HG03097 (cell line): ENCODE measurements around the gene SIVA1.
A peak's percentile ranks its signal among the peaks of the same experiment; 100 is the strongest.

Experiments
- ATAC-seq: cut with Tn5 transposase; IDR thresholded peaks from one replicate; pipeline ENCODE4 v1.9.1; 2021; ENCODE audit not compliant: unreplicated experiment, low FRiP score

SIVA1 gene, protein sequence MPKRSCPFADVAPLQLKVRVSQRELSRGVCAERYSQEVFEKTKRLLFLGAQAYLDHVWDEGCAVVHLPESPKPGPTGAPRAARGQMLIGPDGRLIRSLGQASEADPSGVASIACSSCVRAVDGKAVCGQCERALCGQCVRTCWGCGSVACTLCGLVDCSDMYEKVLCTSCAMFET

DNA sequence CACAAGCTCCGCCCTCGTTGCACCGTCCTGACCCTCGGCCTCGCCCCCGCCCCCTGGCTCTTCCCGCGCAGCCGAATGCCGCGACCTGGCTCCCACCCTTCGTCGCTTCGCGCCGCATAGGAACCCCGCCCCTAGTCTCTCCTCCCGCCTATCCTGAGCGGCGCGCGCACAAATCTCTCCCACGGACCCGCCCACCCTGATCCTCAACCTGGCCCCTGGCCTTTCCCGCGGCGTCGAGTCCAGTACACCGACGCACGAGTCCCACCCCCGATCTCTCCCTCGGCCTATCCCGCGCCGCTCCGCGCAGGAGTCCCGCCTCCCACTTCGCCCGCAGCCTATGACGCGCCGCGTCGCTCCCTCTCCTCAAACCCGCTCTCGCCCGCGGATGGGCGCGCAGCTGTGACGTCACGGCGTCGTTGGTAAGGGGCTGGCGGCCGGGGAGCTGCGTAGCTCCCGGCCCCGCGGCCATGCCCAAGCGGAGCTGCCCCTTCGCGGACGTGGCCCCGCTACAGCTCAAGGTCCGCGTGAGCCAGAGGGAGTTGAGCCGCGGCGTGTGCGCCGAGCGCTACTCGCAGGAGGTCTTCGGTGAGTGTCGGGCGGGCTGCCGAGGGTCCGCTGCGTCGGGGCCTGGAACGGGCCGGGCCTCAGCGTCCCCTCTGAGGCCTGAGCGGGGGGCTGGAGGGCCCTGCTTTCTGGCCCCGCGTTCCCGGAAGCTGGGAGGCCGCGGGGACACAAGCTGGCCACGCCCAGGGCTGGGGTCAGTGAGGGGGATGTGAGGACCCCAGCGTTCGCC lies at the start of gene SIVA1:
Gene SIVA1 (plus strand): TSS at position 413 of the 793 bp plus-strand sequence. CDS start 55 bp downstream, at position 468.
- peak; percentile 87 for ATAC-seq

DNA sequence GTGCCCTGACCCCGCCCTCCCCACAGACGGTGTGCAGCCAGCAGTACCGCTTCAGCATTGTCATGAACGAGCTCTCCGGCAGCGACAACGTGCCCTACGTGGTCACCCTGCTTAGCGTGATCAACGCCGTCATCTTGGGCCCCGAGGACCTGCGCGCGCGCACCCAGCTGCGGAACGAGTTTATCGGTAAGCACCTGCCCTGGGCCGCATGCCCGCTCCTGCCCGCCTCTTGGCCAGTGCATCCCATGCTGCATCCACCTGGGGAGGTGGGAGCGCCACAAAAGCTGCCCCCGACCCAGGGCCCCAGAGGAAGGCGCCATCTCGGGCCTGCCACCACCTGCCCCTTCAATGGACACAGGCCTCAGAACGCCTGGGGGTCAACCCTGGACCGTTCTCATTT lies 49.7 kb upstream of the SIVA1 start:
- no peak for ATAC-seq

DNA sequence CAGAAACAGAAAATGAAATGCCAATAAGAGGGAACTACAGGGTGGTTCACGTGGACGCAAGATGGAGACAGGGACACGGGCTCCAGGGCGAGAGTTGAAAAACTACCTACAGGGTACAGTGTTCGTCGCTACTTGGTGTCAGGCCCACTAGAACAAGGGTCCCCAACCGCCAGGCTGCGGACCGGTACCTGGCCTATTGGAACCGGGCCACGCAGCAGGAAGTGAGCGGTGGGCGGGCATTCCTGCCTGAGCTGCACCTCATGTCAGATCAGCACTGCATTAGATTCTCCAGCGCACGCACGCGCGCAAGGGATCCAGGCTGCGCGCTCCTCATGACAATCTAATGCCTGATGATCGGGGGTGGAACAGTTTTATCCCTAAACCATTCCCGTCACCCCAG lies 48.7 kb upstream of the SIVA1 start:
- no peak for ATAC-seq

DNA sequence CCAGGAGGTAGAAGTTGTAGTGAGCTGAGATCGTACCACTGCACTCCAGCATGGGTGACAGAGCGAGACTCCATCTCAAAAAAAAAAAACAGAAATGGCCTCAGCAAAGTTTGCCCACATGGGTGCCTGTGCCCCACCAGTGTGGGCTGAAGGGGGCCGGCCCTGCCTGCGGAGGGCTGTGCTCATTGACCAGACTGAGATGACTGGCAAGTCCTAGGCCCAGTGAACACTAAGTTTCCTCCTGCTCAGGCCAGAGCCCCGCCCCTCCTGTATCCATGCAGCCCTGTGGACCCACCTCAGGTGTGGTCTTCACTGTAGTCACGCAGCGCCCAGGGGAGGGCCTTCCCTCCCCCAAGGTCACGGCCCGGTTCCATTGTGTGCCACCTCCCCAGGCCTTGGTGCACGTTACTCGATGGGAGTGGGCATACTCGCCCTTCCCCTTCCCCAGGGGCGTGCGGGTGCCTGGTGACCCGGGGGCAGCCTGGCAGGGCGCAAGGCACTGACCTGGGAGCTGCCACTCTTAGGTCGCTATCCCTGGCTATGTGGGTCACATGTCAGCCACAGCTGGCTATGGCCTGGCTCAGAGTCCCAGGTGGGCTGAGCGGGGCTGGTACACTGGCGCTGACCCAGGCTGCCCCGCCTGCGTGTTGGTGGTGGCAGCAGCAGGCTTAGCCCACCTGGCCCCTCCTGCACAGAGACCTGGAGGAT lies 47.5 kb upstream of the SIVA1 start:
- no peak for ATAC-seq

DNA sequence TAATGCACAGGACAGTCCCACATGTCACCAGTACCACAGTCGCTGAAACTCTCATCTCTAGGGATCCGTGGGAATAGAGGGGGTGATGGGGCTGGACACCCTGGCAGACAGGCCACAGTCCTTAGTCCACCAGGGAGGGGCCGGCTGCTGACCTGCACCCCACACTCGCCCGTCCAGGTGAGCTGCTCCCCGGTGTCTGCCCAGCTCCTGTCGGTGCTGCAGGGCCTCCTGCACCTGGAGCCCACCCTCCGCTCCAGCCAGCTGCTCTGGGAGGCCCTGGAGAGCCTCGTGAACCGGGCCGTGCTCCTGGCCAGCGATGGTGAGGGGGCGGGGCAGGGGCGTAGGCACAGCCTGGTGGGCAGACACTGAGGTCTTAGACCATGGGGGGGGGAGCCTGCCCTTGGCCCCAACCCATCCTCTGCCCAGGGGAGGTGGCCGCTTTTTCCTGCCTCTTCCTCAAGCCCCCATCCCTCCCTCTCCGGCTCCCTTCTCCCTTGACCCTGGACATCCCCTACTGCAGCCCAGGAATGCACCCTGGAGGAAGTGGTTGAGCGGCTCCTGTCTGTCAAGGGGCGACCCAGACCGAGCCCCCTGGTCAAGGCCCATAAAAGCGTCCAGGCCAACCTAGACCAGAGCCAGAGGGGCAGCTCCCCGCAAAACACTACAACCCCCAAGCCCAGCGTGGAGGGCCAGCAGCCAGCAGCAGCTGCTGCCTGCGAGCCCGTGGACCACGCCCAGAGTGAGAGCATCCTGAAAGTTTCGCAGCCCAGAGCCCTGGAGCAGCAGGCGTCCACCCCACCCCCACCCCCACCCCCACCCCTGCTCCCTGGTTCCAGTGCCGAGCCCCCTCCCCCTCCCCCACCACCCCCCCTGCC lies 46.0 kb upstream of the SIVA1 start:
- ATAC-seq: no peak

DNA sequence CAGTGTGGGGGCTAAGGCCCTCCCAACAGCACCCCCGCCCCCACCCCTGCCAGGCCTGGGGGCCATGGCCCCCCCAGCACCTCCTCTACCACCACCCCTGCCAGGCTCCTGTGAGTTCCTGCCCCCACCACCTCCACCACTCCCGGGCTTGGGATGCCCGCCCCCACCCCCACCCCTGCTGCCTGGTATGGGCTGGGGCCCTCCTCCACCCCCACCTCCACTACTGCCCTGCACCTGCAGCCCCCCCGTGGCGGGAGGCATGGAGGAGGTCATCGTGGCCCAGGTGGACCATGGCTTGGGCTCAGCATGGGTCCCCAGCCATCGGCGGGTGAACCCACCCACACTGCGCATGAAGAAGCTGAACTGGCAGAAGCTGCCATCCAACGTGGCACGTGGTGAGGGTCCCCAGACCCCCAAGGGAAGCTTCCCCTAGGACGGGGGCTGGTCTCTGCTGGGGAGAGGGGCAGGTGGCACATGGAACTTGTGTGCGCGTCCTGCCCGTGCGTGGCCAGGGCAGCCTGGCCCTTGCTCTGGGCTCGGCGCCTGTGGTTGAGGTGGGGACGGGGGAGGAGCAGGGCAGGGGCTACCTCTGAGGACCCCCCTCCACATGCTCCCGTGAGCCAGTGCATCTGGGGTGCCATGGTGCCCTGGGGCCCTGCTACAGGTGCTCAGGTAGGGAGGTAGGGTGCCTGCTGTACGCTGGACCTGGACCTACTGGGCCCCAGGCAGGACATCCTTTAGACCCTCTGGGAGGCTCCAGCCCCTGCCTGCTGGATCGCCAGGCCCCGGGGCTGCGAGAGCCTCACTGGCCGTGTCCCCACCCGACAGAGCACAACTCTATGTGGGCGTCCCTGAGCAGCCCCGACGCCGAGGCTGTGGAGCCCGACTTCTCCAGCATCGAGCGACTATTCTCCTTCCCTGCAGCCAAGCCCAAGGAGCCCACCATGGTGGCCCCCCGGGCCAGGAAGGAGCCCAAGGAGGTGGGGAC lies 45.0 kb upstream of the SIVA1 start:
- no peak for ATAC-seq

DNA sequence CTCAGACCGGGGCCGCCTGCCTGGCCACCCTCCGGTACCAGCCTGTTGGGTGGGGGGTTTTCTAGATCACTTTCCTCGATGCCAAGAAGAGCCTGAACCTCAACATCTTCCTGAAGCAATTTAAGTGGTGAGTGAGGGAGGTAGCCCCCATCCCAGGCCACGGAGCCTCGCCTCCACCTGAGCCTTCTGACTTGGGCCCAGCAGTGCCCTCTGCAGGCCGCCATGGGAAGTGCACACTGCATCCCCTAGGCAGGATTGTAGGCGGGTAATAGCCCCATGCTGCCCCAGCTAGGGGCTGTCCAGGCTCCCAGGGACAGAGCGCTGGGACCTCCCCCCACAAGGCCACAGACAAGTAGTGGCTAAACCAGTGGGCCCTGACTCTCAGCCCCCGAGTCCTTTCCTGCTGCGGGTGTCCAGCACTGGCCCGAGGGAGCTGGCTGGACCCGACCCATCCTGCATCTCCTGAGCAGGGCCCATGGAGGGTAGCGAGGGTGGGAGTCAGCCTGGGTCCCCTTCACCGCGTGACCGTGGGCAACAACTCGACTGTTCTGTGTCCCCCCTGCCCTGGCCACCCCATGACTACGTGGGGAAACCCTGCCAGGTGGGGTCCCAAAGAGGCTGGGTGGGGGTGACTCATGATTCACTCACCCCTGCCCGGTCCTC lies 44.2 kb upstream of the SIVA1 start:
- no peak for ATAC-seq

DNA sequence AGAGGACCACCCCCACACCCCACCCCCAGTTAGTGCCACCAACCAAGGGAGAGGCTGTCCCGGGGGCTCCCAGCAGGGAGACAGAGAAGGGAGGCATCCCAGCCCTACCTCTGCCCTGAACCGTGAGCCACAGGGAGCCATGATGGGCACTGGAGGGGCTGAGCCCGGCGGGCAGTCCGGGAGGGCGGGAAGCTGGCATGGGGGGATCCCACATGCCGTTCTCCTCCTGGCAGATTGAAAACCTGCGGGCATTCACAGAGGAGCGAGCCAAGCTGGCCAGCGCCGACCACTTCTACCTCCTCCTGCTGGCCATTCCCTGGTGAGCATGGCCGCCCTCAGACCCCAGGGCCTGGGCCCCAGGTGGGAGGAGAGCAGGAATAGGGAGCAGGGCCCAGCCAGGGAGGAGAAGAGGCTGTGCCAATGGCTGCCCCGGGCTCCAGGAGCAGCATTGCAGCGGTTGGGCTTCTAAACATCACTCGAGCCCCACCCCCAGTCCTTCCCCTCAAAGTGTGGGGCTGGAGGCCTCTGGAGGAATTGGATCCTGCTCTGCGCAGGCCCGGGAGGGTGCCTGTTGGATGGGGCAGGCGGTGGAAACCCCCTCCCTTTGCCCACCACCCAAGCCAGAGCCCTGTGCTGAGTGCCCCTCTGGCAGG lies 43.4 kb upstream of the SIVA1 start:
- ATAC-seq: no peak

DNA sequence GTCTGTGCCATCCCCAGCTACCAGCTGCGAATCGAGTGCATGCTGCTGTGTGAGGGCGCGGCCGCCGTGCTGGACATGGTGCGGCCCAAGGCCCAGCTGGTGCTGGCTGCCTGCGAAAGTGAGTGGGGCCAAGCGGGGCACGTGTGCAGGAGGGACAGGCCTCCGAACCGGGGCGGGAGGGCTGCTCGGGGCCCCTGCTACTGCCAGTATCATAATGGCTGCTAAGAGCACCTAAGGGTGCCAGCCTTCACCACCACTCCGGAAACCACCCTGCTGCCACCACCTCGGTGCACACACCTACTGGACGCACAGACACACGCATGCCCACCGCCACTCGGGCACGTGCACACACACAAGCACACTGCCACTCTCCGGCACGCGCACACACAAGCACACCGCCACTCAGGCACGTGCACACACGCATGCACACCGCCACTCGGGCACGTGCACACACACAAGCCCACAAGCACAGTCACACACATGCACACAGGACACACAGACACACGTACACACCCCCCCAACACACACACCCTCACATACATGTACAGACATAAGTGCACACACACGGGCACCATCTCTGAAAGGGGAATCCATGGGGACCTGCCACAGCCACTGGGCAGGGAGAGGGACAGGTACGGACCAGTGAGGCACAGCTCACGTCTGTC lies 42.7 kb upstream of the SIVA1 start:
- no peak for ATAC-seq

DNA sequence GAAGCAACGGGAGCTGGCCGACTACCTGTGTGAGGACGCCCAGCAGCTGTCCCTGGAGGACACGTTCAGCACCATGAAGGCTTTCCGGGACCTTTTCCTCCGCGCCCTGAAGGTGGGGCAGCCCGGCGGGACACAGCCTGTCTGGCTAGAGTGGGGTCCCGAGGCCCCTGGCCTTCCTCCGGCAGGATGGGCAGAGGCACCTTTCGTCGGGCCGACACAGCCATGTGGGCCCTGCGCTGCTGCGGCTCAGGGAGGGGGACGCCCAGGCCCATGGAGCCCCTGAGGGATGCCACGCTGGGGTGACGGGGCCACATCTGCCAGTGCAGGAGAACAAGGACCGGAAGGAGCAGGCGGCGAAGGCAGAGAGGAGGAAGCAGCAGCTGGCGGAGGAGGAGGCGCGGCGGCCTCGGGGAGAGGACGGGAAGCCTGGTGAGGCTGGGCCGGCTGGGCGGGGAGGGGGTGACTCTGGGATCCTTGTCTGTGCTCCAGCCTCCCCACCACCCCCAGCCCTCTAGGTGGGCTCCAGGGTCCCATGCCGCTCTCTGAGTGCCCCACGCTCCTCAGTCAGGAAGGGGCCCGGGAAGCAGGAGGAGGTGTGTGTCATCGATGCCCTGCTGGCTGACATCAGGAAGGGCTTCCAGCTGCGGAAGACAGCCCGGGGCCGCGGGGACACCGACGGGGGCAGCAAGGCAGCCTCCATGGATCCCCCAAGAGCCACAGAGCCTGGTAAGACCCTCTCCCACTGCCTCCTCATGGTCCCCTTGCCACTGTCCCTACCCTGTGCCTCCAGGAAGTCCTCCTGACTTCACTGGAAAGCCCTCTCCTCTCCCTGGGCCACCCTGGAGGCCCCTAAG lies 39.8 kb upstream of the SIVA1 start:
- no peak for ATAC-seq

DNA sequence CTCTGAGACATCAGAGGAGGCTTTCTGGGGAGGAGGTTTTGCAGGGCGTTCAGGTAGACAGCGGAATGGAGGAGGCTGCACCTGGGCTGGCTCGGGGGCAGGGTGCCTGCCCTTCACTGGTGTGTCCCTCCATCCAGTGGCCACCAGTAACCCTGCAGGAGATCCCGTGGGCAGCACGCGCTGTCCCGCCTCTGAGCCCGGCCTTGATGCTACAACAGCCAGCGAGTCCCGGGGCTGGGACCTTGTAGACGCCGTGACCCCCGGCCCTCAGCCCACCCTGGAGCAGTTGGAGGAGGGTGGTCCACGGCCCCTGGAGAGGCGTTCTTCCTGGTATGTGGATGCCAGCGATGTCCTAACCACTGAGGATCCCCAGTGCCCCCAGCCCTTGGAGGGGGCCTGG lies 38.9 kb upstream of the SIVA1 start:
- no peak for ATAC-seq

DNA sequence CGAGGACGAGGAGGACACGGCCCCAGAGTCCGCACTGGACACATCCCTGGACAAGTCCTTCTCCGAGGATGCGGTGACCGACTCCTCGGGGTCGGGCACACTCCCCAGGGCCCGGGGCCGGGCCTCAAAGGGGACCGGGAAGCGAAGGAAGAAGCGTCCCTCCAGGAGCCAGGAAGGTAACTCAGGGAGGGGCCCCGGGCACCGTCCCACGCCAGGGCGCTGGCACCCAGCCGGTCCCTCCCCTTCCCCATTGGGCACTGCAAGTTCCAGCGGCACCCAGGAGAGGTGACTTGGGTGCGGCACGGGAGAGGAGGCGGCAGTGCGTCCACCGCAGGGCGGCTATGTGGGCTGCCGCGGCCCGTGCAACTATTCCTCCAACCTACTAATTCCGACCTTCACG lies 38.3 kb upstream of the SIVA1 start:
- ATAC-seq: no peak

DNA sequence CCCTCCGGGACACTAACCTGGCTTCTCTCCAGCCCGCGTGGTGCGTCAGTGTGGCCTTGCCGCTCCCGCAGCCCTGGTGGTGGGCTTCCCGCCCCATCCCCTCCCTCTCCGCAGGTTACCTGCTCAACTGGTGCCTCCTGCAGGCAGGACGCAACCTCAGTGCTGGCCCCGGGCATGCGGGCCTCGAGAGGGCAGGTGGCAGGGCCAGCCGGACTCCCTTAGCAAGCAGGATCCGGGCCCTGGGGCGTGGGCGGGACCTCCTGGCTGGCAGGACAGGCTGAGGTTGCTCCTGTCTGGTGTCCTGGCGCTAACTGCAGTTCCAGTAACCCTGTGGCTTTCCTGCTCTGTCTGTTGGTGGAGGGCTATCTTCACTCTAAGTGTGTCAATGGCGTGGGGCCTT lies 37.5 kb upstream of the SIVA1 start:
- no peak for ATAC-seq

DNA sequence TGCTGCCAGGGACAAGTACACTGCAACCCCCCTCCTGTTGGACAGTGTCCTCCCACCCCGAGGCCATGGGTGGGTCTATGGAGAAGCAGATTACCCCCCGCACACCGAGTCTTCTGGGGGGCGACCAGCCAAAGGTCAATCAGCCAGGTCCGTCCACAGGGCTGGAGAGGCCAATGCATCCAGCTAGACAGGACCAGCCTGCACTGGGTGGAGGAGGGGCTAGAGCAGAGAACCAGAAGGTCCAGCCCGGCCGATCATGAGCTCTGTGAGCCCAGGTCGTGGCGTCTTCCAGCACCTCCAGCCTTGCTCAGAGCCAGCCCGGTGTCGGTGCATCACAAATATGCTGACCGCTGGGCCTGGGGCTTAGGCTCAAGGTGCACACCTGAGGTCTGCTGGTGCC lies 37.1 kb upstream of the SIVA1 start:
- ATAC-seq: no peak

DNA sequence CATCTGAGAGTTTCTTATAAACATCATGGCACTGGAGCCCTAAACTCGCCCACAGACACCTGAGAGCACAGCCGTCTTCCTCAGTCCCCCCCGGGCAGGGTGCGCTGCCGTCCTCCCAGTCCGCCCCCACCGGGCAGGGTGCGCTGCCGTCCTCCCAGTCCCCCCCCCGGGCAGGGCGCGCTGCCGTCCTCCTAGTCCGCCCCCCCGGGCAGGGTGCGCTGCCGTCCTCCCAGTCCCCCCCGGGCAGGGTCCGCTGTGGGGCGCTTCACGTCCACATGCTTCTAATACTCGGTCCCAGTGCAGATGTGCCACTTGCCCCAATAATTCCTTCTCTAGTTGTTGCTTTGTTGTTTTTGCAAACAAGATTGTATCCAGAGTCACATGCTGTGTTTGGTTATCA lies 35.8 kb upstream of the SIVA1 start:
- no peak for ATAC-seq

DNA sequence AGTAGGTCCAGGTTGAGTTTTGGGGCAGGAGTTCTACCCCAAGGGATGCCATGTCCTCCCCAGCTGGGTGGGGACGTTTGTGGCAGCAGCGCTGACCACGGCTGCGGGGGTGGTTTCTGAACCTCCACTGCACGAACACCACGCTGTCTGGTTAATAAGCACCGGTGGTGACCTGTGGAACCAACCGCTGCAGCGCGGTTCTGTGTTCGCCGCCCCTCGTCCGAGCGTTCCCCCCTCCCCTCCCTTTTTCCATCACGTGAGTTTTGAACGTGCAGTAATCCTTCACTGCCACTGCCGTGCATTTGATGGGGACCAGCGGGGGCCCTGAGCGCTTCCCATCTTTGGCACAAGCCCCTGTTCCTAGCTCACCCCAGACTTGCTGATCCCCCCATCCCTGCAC lies 35.3 kb upstream of the SIVA1 start:
- ATAC-seq: no peak

DNA sequence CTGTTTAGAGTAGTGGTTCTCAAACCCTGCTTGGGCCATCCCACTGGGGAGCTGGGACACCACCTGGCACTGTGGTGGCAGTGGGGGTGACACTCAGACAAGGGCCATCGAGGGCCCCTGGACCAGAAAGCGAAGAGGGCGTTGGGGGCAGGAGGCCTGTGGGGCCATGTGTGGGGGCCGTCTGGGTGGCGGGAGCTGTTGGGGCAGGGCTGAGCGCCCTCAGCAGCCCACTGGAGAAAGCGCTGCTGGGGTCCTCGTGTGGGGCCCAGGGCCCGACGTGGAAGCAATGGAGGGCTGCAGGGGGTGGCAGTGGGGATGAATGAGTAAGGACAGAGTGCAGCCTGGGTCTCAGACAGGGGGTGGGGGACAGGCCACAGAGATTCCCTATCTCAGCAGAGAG lies 34.8 kb upstream of the SIVA1 start:
- ATAC-seq: no peak
